HCT116 (cell line): Measurements from ENCODE around the gene SLC22A9.

ENCODE experiments used
- CEBPB ChIP-seq: IDR thresholded peaks from 2 replicates; pipeline ENCODE4 v1.6.1; 2012; ENCODE audit warnings: low read depth
- EZH2 ChIP-seq: fragments of 200-600 bp; sonication (generic); IDR thresholded peaks from 2 replicates; pipeline ENCODE4 v1.6.1; 2017; ENCODE audit warnings: antibody characterized with exemption, mixed run types
- EZH2phosphoT487 ChIP-seq: fragments of 200-600 bp; IDR thresholded peaks from 2 replicates; pipeline ENCODE4 v1.6.1; 2018; ENCODE audit warnings: antibody characterized with exemption, borderline replicate concordance
- JUND ChIP-seq: IDR thresholded peaks from 2 replicates; pipeline ENCODE4 v1.6.1; 2012
- POLR2AphosphoS5 ChIP-seq: IDR thresholded peaks from 2 replicates; pipeline ENCODE4 v1.6.1; 2011; ENCODE audit warnings: mild to moderate bottlenecking, low read depth, low read length, moderate library complexity
- TF ChIP-seq, protein P1 (sequence below), 3 experiments: fragments of 200-600 bp in 1 of 3; sonication (generic) in 1 of 3; IDR thresholded peaks in 2 of 3; conservative IDR thresholded peaks in 1 of 3; 2 replicates each; pipeline ENCODE4 v1.5.1; 2012 to 2017; ENCODE audit warnings: low read depth in 2 of 3, low read length in 2 of 3, antibody characterized with exemption in 1 of 3, borderline replicate concordance in 1 of 3, control low read depth in 1 of 3, mild to moderate bottlenecking in 1 of 3, mixed read lengths in 1 of 3, mixed run types in 1 of 3, moderate library complexity in 1 of 3; ENCODE audit not compliant: insufficient read depth in 1 of 3
- TF ChIP-seq, protein P2 (sequence below): IDR thresholded peaks from 2 replicates; pipeline ENCODE4 v1.6.1; 2012
- TF ChIP-seq, protein P3 (sequence below): IDR thresholded peaks from 2 replicates; pipeline ENCODE4 v1.6.1; 2012; ENCODE audit warnings: low read depth
- TF ChIP-seq, protein P4 (sequence below): IDR thresholded peaks from 2 replicates; pipeline ENCODE4 v1.6.1; 2012

DNA sequence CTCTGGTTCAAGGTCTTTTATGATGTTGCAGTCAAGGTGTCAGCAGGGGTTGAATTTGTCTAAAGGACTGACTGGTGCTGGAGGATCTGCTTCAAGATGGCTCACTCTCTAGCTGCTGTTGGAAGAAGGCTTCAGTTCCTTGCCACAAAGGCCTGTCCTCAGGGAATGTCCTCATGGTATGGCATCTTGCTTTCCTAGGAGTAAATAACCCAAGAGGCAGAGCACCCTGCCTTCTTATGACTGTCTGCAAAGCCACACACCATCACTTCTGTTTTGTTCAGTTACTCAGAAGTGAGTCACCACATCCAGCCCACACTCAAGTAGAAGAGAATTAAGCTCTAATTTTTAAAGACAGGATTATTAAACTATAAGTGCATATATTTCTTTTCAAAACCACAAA is 76.1 kb downstream of the SLC22A9 start:
- TF ChIP-seq, protein P1, sequence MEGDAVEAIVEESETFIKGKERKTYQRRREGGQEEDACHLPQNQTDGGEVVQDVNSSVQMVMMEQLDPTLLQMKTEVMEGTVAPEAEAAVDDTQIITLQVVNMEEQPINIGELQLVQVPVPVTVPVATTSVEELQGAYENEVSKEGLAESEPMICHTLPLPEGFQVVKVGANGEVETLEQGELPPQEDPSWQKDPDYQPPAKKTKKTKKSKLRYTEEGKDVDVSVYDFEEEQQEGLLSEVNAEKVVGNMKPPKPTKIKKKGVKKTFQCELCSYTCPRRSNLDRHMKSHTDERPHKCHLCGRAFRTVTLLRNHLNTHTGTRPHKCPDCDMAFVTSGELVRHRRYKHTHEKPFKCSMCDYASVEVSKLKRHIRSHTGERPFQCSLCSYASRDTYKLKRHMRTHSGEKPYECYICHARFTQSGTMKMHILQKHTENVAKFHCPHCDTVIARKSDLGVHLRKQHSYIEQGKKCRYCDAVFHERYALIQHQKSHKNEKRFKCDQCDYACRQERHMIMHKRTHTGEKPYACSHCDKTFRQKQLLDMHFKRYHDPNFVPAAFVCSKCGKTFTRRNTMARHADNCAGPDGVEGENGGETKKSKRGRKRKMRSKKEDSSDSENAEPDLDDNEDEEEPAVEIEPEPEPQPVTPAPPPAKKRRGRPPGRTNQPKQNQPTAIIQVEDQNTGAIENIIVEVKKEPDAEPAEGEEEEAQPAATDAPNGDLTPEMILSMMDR (IDR thresholded peaks at IDR 0.05 in 2 of 3, conservative IDR thresholded peaks at IDR 0.05 in 1 of 3; ENCODE audit: borderline replicate concordance in 1 of 3, insufficient read depth in 1 of 3, low read depth in 2 of 3, low read length in 2 of 3), result no peak
- TF ChIP-seq JUND, result no peak
- no peak for TF ChIP-seq CEBPB
- TF ChIP-seq POLR2AphosphoS5, result no peak
- TF ChIP-seq, protein P2, sequence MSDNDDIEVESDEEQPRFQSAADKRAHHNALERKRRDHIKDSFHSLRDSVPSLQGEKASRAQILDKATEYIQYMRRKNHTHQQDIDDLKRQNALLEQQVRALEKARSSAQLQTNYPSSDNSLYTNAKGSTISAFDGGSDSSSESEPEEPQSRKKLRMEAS, result no peak
- TF ChIP-seq, protein P3, sequence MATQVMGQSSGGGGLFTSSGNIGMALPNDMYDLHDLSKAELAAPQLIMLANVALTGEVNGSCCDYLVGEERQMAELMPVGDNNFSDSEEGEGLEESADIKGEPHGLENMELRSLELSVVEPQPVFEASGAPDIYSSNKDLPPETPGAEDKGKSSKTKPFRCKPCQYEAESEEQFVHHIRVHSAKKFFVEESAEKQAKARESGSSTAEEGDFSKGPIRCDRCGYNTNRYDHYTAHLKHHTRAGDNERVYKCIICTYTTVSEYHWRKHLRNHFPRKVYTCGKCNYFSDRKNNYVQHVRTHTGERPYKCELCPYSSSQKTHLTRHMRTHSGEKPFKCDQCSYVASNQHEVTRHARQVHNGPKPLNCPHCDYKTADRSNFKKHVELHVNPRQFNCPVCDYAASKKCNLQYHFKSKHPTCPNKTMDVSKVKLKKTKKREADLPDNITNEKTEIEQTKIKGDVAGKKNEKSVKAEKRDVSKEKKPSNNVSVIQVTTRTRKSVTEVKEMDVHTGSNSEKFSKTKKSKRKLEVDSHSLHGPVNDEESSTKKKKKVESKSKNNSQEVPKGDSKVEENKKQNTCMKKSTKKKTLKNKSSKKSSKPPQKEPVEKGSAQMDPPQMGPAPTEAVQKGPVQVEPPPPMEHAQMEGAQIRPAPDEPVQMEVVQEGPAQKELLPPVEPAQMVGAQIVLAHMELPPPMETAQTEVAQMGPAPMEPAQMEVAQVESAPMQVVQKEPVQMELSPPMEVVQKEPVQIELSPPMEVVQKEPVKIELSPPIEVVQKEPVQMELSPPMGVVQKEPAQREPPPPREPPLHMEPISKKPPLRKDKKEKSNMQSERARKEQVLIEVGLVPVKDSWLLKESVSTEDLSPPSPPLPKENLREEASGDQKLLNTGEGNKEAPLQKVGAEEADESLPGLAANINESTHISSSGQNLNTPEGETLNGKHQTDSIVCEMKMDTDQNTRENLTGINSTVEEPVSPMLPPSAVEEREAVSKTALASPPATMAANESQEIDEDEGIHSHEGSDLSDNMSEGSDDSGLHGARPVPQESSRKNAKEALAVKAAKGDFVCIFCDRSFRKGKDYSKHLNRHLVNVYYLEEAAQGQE, result no peak
- TF ChIP-seq, protein P4, sequence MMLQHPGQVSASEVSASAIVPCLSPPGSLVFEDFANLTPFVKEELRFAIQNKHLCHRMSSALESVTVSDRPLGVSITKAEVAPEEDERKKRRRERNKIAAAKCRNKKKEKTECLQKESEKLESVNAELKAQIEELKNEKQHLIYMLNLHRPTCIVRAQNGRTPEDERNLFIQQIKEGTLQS, result no peak
- TF ChIP-seq EZH2, result no peak
- TF ChIP-seq EZH2phosphoT487, result no peak
